ENCODE measurements around the gene INPP5J.

INPP5J gene

DNA sequence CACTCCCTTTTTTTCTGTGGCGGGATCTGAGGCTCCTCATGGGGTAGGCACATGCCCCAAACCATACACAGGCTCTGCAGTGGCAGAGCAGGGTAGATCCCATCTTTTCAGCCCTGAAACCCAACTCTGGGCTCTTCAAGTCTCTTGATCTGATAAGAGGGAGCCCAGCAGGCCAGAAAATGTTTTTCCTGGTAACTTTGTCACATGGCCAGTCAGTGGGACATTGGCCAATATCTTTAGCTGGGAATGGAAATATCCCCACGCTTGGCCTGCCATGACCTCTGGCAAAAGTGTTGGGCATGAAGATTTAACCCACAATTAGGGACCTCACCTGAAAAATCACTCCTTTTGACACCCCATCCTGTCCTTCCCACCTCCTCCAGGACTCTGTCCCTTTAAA, 8.1 kb downstream of the INPP5J start:
- H3K4me3 ChIP-seq (replicated peaks; ENCODE audit: low read depth, low read length), result no peak overlapping the region
- TF ChIP-seq, protein P1, sequence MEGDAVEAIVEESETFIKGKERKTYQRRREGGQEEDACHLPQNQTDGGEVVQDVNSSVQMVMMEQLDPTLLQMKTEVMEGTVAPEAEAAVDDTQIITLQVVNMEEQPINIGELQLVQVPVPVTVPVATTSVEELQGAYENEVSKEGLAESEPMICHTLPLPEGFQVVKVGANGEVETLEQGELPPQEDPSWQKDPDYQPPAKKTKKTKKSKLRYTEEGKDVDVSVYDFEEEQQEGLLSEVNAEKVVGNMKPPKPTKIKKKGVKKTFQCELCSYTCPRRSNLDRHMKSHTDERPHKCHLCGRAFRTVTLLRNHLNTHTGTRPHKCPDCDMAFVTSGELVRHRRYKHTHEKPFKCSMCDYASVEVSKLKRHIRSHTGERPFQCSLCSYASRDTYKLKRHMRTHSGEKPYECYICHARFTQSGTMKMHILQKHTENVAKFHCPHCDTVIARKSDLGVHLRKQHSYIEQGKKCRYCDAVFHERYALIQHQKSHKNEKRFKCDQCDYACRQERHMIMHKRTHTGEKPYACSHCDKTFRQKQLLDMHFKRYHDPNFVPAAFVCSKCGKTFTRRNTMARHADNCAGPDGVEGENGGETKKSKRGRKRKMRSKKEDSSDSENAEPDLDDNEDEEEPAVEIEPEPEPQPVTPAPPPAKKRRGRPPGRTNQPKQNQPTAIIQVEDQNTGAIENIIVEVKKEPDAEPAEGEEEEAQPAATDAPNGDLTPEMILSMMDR (IDR thresholded peaks at IDR 0.05; ENCODE audit: insufficient read depth, low read length, poor library complexity, severe bottlenecking), result no peak
- no peak for DNase-seq (ENCODE audit: extremely low read depth, insufficient read length)

DNA sequence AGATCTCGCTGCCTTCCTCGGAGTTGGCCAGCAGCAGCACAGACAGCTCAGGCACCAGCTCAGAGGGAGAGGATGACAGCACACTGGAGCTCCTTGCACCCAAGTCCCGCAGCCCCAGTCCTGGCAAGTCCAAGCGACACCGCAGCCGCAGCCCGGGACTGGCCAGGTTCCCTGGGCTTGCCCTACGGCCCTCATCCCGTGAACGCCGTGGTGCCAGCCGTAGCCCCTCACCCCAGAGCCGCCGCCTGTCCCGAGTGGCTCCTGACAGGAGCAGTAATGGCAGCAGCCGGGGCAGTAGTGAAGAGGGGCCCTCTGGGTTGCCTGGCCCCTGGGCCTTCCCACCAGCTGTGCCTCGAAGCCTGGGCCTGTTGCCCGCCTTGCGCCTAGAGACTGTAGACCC, 11.1 kb downstream of the INPP5J start:
- no peak for DNase-seq (ENCODE audit: extremely low read depth, insufficient read length)
- H3K36me3 ChIP-seq (ENCODE audit: control insufficient read depth, insufficient read depth, low read length), result no peaks in the 10 kb centered on the region
- no peaks in the 10 kb centered on the region for H3K27me3 ChIP-seq (replicated peaks; ENCODE audit: control insufficient read depth, insufficient read depth, low read length)
- H3K4me3 ChIP-seq (replicated peaks; ENCODE audit: low read depth, low read length), result no peak overlapping the region
- TF ChIP-seq, protein P1 (IDR thresholded peaks at IDR 0.05; ENCODE audit: insufficient read depth, low read length, poor library complexity, severe bottlenecking), result no peak

More for the DNA sequence above, 8.1 kb downstream of the INPP5J start:
- H3K36me3 ChIP-seq (ENCODE audit: control insufficient read depth, insufficient read depth, low read length), result no peaks in the 10 kb centered on the region
- H3K27me3 ChIP-seq (replicated peaks; ENCODE audit: control insufficient read depth, insufficient read depth, low read length), result no peaks in the 10 kb centered on the region

DNA sequence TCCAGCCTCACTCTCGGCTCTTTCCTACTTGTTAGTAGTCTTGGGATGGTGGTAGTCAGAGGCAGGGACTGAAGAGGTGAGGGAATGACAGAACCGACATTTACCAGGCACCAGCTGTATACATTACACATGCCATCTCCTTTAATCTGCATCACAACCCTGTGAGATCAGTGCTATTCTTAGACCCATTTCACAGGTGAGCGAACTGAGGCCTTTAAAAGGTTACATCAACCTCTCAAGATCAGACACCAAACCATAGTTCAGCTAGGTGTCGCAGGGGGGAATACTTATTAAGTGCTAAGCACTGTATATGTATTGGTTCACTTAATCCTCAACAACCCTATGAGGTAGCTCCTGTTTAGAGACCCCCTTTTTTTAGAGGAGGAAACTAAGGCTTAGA, 11.9 kb downstream of the INPP5J start:
- TF ChIP-seq, protein P1 (IDR thresholded peaks at IDR 0.05; ENCODE audit: insufficient read depth, low read length, poor library complexity, severe bottlenecking), result no peak
- Histone ChIP-seq H3K36me3 (ENCODE audit: control insufficient read depth, insufficient read depth, low read length) (no peaks in the 10 kb centered on the region), H3K4me3 (replicated peaks; ENCODE audit: low read depth, low read length) (no peak overlapping the region), H3K27me3 (replicated peaks; ENCODE audit: control insufficient read depth, insufficient read depth, low read length) (no peaks in the 10 kb centered on the region)
- DNase-seq (ENCODE audit: extremely low read depth, insufficient read length), result no peak

DNA sequence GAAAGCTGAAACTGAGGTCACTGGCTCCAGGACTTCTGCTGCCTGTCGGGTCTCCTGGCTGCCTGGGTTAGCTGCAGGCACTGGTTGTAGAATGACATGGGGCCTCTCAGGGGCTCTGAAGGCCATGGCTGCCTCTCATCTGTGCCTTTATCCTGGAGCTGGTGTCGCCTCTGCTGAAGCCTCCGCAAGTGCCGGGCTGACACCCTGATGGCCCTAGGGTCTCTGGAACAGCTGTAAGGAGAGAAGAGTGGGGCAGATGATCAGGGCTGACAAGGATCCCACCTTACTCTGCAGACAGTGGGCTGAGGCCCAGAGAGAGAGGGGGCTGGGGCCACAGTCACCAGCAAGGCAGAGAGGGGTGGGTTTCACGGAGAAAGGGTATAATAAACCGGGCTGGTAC, 12.9 kb downstream of the INPP5J start:
- H3K36me3 ChIP-seq (ENCODE audit: control insufficient read depth, insufficient read depth, low read length), result no peaks in the 10 kb centered on the region
- no peak overlapping the region for H3K4me3 ChIP-seq (replicated peaks; ENCODE audit: low read depth, low read length)
- TF ChIP-seq, protein P1 (IDR thresholded peaks at IDR 0.05; ENCODE audit: insufficient read depth, low read length, poor library complexity, severe bottlenecking), result no peak
- DNase-seq (ENCODE audit: extremely low read depth, insufficient read length), result no peak
- H3K27me3 ChIP-seq (replicated peaks; ENCODE audit: control insufficient read depth, insufficient read depth, low read length), result no peaks in the 10 kb centered on the region

GRCh38 chr22:31136155-31136554, 13.4 kb downstream of the INPP5J start:
- Histone ChIP-seq H3K4me3 (replicated peaks; ENCODE audit: low read depth, low read length) (no peak overlapping the region), H3K36me3 (ENCODE audit: control insufficient read depth, insufficient read depth, low read length) (no peaks in the 10 kb centered on the region), H3K27me3 (replicated peaks; ENCODE audit: control insufficient read depth, insufficient read depth, low read length) (no peaks in the 10 kb centered on the region)
- TF ChIP-seq, protein P1 (IDR thresholded peaks at IDR 0.05; ENCODE audit: insufficient read depth, low read length, poor library complexity, severe bottlenecking), result no peak
- DNase-seq (ENCODE audit: extremely low read depth, insufficient read length), result no peak

GRCh38 chr22:31136711-31137110, 13.9 kb downstream of the INPP5J start:
- TF ChIP-seq, protein P1 (IDR thresholded peaks at IDR 0.05; ENCODE audit: insufficient read depth, low read length, poor library complexity, severe bottlenecking), result no peak
- Histone ChIP-seq H3K36me3 (ENCODE audit: control insufficient read depth, insufficient read depth, low read length) (no peaks in the 10 kb centered on the region), H3K4me3 (replicated peaks; ENCODE audit: low read depth, low read length) (no peak overlapping the region), H3K27me3 (replicated peaks; ENCODE audit: control insufficient read depth, insufficient read depth, low read length) (no peaks in the 10 kb centered on the region)
- no peak for DNase-seq (ENCODE audit: extremely low read depth, insufficient read length)
